NCI-H69 (cell line): Measurements from ENCODE around the gene CCDC57.
A peak's percentile ranks its signal among the peaks of the same experiment; 100 is the strongest.

Experiments used
- DNase-seq: peaks from one replicate; lab custom pipeline; 2025; lab: John Stamatoyannopoulos, UW

CCDC57 gene

DNA sequence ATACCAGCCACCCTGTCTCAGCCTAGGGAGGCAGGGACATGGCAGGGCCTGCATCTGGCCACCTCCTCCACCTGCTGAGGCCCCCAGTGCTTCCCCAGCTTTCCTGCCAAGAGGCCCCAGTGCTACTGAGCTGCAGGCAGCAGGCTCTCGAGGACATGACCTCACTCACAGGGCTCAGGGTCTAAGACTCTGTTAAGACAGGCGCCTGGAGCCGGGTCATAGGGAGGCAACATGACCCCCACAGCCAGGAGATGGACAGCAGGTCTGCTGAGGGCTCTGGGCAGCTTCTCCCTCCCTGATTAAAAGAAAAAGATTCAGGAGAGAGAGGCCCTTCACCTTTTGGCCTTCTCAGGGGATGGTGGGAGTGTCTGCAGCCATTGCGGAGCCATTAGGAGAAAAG lies 91.4 kb downstream of the CCDC57 start:
- no peak for DNase-seq

DNA sequence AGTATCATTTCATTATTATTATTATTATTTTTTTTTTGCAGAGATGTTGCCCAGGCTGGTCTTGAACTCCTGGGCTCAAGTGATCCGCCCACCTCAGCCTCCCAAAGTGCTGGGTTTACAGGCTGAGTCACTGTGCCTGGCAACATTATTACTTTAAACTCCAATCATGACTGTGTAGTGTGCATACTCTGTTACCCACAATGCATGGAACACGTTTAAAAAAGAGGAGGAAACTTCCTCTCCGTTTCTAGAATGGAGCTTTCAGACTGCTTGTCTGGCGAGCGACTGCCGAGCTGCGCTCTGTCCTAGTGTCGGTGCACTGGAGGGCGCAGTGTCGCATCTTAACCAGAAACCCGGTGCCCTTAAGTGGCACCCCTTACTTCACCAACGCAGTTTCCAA lies 92.5 kb downstream of the CCDC57 start:
- DNase-seq, result no peak

DNA sequence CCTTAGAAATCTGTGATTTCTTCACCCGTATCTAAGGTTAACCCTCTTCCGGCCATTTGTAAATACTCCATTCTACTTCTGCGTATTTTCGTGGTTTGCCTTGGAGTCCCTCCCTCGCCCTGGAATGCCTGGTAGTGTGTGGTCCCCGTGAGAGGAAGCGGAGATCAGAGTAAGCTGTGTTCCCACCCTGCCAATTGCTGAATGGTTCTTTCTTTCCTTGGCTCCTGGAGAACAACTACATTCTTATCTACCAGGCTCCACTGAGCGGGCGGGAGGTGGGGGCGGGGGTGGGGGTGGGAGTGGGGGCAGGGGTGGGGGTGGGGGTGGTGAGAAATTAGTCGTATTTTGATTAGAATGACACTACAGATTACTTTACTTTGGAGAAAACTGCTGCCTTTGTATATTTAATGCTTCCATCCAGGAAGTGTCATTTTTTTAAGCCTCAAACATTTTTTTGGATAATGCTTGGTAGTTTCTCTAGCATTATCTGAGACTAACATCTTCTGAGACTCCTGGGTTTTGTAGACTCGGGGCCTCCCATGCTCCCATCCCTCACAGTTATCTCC lies 93.7 kb downstream of the CCDC57 start:
- DNase-seq, result no peak

DNA sequence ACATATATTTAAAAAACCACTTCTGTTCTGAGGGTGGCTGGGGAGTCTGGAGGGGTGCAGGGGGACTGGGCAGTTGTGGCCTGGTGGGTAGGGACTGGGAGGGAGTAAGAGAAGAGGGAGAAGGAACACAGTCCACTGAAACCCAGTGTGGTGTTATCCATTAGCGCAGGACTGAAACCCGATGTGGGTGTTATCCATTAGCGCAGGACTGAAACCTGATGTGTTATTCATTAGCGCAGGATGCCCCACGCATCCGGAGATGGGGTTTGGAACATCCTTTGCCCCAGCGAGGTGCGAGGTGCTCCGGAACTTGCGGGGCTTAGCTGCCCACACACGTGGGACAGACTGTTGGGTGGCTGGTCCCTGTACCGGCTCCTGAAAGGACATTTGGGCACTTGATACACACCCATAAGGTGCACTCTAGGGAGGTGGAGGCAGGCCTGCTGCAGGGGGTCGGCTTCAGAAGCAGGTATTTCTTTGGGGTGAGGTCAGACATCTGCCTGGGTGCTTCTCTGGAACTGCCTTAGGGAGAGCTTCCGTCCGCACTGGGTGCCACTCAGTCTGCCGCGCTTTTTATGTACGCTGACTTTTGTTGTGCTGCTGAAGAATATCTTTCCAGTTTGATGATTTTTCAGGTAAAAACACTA lies 94.4 kb downstream of the CCDC57 start:
- DNase-seq, result no peak

DNA sequence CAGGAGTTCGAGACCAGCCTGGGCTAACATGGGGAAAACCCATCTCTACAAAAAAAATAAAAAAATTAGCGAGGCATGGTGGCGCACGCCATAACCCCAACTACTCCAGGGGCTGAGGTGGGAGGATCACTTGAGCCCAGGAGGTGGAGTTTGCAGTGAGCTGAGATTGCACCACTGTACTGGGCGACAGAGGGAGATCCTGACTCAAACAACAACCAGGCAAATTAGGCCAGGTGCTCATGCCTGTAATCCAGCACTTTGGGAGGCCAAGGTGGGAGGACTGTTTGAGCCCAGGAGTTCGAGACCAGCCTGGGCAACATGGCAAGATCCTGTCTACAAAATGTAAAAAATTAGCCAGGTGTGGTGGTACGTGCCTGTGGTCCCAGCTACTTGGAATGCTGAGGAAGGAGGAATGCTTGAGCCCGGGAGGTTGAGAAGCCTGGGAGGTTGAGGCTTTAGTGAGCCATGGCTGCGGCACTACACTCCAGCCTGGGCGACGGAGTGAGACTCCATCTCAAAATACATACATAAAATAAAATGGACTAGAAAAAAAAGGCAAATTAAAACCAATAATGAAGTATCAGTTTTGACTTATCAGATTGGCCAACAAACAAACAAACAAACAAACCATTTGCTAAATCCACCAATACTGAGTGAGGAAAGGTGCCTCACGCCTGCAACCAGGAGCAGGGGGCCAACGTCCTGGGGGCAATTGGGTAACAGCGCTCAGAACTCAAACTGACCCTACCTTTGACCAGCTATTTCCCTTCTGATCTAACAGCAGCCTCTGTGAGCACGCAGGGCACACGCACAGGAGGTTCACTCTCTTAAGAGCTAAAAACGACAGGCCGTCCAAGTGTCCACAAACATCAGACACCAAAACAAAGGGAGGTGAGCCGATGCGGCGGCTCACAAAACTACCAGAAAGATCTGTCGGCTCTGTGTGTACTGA lies 95.2 kb downstream of the CCDC57 start:
- no peak for DNase-seq

DNA sequence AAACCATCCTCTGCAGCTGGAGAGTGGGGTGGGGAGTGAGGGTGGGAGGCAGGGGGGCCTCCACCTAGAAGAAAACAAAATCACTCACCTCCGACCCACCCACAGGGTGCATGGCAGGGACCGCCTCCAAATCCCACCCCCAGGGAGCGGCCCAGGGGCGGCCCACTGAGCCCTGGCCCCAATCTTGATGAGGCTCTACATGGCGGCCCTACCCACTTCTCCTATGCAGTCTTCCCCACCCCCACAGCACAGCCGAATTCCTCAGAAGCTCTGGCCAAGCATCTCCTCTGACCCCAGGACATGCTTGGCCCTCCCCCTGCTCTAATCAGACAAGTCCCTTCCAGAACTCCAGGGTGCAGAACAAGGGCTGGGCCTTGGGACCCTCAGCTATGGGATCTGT lies 96.4 kb downstream of the CCDC57 start:
- no peak for DNase-seq

DNA sequence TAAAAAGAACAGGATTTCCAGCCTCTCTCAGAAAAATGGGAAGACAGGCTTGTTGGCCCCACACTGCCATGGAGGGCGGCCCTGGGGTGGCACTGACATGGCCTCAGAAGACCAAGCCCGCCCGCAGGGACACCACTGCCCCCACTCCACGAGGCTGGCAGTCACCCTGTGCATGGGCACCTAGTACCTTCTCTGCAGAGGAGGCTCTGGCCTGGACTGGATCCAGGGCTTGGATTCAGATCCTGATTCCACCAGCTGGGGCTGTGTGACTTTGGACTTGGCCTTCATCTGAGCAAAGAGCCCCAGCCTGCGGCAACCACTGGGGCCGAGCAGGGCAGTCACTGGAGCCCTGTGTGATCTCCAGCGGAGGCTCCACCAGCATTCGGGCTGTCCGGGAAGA lies 97.8 kb downstream of the CCDC57 start:
- no peak for DNase-seq

DNA sequence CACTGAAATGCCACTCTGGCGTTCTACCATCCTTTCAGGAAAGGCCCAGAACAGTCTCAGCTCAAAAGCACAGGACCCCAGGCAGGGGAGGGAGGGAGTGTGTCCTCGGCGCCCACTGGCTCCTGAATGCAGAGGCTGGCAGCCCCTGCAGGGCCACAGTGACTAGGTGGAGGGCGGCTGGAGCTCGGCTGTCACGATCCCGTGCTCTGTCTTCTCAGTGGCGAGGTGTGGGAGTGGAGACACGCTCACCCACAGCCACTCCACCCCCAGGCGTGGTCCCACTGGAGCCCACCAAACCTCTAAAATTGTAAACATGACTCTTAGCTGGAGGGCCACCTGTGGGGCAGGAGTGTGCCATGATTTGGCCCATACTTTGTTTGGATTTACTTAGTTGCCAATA lies 98.2 kb downstream of the CCDC57 start:
- no peak for DNase-seq

DNA sequence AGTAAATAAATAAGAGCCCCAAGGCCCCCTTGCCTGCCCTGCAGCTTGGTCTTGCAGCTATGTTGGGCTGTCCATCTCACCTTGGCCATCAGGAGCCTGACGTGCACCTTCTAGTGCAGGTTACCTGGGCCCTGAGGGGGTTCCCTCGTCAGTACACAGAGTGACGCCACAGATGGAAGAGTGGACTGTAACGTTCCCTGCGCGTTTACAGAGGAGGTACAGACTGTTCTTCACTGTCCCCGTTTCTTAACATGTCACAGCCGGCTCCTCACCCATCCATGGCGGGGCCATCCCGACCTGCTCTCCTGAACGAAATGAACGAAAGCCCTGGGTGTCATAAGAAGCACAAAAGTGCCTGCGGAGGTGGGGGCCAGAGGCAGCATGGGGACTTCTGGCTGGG lies 98.7 kb downstream of the CCDC57 start:
- no peak for DNase-seq

DNA sequence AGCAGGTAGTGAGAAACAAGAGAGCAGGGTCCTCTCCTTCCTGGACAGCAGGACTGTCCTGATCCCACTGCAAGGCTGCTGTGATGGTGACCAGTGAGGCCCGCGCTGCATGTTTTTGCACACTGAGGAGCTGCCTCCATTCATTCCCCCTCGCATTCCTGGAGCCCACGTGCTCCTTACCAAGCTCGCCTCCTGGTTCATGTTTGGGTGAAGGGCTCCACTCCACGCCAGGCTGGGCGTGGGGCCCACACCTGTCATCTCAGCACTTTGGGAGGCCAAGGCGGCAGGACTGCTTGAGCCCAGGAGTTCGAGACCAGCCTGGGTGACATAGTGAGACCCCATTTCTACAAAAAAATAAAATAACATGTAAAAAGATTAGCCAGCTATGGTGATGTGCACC lies 99.2 kb downstream of the CCDC57 start:
- DNase-seq, result no peak

DNA sequence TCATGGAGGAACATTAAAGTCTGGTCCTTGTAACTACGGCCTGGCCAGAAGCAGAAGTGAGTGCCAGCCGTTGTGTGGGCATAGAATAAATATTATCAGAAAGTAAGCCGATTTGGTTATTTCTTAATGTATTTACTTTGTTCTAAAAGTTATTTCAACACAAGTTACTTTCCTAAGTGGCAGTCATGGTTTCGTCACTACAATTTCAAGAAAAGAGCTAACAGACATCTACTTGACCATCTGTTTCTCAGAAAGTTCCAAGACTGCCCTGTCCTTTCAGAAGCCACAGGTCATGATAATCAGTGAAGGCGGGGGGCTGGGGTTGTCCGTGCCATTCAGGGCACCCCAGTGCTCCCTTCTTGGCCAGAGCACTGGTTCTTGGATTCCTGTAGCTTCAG lies 99.7 kb downstream of the CCDC57 start:
- no peak for DNase-seq

DNA sequence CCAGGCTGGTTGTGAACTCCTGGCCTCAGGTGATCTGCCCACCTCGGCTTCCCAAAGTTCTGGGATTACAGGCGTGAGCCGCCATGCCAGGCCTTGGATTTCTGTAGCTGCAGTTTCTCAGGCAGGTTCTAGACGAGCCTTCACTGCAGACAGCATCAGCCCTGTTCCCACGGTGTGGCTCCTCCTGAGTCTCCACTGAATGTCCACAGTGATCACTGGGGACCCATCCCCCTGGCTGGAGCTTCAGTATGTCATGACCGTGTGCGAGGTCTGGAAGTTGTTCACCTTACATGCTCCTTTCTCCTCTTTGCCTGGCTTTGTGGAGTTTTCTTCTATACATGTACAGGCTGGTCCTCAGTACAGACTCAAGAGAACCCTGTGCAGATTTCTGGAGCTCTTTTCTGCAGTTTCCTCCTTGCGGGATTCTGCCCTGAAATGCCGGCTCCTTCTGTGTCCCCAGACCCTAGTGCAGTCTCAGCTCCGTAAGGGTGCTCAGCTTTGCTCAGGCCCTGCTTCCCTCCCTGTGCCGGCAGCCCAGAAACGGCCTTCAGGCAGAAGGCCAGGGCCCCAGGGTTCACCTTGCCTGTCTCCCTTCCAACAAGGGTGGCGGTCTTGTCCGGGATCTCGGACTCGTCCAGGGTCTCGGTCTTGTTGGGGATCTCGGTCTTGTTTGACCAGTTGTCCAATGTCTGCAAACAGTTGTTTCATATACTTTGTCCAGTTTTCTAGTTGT lies 100.3 kb downstream of the CCDC57 start:
- no peak for DNase-seq

DNA sequence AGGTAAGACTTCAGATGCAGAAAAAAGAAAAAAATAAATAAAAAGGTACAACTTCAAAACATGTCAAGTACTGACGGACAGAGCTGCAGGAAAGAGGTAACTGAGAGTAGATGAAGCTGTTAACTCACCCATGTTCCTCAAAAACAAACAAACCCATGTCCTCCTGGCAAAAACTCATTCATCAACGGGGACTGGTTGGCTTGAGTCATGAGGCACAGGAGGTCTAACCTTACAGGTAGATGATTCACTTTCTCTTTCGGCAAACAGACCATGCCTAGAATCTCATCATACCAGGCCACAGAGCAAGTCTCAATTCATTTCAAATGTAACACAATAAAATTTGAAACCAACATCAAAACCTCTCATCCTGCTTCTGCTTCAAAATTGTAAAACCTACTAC lies 102.3 kb downstream of the CCDC57 start:
- DNase-seq, result no peak

DNA sequence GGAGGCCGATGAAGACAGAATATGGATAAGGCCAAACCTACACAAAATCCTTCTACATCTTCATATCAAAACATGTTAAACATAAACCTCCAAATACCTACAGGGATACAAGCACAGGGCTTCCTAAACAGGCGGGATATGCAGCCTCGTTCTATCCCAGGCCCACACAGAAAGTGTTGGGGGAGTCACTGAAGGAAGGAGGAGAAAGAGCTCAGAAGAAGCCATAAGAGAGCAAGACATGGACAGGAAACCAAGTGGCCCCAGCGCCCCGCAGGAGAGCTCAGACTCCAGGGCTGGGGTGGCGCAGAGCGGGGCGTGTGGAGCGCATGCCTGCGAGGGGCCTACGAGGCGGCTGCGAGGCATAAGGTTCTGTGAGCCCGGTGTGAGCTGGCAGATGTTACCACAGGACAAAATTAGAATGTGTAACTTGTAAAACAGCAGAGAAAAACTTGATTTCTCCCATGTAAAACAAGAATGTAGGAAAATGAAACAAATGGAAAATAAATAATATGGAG lies 103.6 kb downstream of the CCDC57 start:
- DNase-seq, result no peak

DNA sequence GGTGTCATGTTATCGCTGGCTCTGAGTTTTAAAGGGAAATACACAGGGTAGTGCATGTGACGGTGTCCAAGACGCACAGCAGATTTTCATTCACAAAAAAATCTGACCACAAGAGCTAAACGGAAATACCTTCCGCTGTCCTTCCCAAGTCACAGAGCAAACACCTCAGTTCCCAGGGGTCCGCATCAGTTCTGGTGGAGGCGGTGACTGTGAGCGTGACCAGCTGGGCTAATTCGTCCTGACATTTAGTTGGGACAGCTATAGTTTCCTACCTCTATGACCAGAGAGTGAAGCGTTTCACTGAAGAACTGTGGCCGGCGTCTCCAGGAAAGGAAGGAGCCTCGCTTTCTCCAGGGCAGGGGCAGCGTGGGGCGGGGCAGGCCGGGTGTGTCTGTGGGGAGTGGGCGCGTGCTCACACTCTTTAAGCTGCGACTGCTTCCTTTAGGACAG lies 104.1 kb downstream of the CCDC57 start:
- DNase-seq, result no peak

DNA sequence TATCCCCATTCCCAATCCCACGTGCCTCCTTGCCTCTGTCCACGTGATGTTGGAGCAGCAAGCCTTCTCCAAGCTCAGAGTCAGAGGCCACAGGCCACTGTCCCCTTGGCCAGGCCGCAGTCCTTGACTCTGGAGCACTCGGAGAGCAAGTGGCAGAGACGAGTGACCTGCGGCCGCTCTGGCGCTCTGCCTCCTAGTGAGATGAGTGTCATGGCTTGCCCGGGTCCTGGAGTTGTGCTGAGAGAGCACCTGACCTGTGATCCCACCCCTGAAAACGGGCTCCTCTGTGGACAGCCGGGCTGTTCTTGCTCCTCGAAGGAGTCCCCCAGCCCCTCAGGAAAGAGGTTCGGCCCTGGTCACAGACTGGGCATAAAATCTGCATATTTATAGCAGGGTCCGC lies 104.6 kb downstream of the CCDC57 start:
- DNase-seq, result no peak

DNA sequence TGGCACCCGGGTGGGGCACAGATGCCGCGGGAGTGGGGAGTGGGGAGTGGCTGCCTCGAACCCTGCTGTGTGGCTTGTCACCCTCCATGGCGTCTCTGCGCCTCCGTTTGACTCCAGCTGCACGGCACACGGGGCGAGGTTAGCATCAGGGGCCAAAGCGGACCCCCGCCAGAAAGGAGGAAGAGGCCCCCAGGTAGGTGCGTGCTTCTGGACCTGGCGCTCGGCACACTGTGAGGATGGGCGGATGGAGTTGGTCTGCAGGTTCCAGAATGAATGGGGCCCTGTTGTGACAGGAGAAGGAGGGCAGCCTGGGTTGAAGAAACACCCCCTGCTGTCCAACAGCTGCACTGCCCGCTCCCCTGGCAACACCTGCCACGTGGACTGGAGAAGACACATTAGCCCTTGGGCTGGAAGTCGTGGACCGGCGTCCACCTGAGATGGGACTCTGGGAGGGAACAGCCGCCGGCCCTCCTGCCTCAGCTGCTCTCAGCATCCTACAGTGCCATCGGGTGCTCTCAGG lies 105.2 kb downstream of the CCDC57 start:
- peak; percentile 70 for DNase-seq

DNA sequence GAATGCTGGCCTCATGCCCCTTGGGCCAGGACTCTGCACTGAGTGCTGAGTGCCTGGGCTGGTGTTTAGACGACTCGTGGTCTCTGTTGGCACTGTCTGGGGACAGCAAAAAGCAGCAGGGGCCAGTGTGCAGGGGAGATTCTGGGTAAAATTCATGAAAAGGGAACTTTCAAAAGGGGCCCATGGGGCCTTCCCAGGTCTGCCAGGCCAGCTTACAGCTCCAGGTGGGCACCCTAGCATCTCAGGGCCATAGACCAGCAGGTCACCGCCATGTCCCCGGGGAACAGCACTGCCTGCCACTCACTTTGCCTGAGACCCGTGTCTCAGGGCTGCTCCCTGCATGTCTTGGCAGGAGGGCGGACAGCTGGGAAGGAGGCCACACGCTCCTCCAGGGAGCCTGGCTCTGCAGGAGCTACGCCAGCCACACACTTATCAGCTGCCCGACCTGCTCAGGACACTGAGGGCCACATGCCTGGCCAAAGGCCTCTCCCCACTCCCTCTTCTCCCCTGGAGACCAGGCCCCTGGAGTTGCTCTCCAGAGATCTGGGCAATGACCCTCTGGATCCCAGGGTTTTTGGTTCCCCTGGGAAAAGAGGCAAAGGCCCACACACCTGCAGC lies 105.8 kb downstream of the CCDC57 start:
- DNase-seq, result peak; percentile 50

DNA sequence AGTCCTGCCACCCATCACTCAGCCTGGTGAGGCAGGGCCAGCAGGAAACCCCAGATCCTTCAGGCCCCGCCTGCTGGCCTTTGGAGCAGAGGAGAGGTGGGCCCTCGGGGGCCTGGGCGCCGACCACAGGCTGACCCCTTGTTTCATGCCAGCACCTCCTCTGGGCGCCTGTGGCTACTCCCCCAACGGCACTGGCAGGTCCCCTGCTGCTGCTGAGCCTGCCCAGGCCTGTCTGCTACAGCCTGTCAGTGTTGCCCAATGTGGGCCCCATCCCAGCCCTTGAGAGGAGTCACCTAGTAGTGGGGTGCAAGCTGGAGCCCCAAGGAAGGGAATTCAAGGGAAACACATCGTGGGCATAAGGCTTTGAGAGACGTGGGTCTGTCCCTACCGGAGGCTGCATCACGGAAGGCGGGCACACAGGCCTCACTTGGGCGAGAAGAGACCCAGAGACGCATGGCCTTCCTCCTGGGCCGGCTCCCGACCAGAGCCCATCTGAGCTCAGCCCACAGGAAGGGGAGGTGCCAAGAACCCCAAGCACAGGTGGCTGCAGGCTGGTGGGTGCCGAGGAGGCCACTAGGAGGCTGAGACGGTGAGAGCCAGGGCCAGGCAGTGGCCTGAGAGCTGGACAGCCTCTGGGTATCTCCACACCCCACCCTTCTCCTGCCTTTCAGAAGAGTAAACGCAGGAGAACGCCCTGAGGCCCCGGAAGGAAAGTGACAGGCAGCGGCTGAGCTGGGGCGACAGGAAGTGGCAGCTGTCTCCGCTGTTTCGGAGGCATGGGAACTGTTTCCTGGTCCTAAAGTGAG lies 106.6 kb downstream of the CCDC57 start:
- peak; percentile 93 for DNase-seq

DNA sequence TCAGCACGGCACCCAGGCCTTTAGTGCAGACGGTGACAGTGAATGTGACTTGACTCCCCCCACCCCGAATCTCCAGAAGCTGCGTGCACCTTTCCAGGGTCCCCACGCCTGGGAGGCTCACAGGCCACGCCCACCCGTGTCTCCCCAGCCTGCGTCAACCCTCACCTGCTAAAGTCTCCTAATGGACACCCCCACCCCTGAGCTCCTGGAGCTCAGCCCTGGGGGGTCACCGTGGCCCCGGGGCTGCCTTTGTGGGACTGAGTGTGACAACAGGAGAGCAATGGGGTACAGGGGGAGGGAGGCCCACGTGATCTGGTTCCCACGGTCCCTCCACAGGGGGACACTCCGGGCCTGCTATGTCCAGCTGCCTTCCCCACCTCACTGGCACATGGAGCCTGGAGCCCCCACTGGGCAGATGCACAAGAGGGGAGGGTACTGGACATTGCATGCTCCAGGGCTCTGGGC lies 107.2 kb downstream of the CCDC57 start:
- DNase-seq, result no peak
